A673 (cell line): ENCODE results near the gene LRGUK.

Source experiments
- EZH2 ChIP-seq: fragments of 200-600 bp; sonication (generic); IDR thresholded peaks from 2 replicates; pipeline ENCODE4 v1.6.1; 2017; ENCODE audit warnings: borderline replicate concordance, low read depth, mild to moderate bottlenecking, mixed read lengths, antibody characterized with exemption, low read length; ENCODE audit not compliant: poor library complexity, severe bottlenecking
- TF ChIP-seq, protein P1 (sequence below): fragments of 300-800, 200-600 bp; sonication (generic); conservative IDR thresholded peaks from 2 replicates; pipeline ENCODE4 v1.5.1; 2017; ENCODE audit warnings: low read depth, mild to moderate bottlenecking, antibody characterized with exemption, low read length, moderate library complexity, mixed read lengths

DNA sequence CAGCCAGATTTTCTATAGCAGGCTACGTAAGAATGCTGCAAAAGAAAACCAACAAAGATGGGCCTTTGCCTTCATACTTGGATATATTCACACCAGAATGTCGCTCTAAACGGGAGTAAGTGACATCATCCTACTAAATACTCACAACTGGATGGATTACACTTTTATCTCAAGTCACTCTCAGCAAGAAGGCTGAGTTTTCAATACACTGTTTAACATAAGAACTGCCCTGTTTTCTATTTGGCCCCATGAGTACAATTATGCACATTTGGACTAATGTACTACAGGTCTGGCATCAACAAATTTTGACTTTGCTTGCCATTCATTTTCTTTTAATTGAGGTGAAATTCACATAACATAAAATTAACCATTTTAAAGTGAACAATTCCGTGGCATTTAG is 181.4 kb downstream of the LRGUK start:
- TF ChIP-seq, protein P1, sequence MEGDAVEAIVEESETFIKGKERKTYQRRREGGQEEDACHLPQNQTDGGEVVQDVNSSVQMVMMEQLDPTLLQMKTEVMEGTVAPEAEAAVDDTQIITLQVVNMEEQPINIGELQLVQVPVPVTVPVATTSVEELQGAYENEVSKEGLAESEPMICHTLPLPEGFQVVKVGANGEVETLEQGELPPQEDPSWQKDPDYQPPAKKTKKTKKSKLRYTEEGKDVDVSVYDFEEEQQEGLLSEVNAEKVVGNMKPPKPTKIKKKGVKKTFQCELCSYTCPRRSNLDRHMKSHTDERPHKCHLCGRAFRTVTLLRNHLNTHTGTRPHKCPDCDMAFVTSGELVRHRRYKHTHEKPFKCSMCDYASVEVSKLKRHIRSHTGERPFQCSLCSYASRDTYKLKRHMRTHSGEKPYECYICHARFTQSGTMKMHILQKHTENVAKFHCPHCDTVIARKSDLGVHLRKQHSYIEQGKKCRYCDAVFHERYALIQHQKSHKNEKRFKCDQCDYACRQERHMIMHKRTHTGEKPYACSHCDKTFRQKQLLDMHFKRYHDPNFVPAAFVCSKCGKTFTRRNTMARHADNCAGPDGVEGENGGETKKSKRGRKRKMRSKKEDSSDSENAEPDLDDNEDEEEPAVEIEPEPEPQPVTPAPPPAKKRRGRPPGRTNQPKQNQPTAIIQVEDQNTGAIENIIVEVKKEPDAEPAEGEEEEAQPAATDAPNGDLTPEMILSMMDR, result no peak
- TF ChIP-seq EZH2, result no peak
